CD4-positive, alpha-beta T cell treated with Interleukin-4 for 4 hours (primary cell): ENCODE measurements around the gene ZBTB43.
A peak's percentile ranks its signal among the peaks of the same experiment; 100 is the strongest.
"Not testable (repeated sequence)": the region's sequence is repeated elsewhere in the genome, so short reads cannot be mapped to it uniquely, and the experiment has no call there.

Experiments
- DNase-seq: peaks from one replicate; pipeline ENCODE4 v3.0.0-alpha.2; 2020

ZBTB43 gene, protein sequence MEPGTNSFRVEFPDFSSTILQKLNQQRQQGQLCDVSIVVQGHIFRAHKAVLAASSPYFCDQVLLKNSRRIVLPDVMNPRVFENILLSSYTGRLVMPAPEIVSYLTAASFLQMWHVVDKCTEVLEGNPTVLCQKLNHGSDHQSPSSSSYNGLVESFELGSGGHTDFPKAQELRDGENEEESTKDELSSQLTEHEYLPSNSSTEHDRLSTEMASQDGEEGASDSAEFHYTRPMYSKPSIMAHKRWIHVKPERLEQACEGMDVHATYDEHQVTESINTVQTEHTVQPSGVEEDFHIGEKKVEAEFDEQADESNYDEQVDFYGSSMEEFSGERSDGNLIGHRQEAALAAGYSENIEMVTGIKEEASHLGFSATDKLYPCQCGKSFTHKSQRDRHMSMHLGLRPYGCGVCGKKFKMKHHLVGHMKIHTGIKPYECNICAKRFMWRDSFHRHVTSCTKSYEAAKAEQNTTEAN

DNA sequence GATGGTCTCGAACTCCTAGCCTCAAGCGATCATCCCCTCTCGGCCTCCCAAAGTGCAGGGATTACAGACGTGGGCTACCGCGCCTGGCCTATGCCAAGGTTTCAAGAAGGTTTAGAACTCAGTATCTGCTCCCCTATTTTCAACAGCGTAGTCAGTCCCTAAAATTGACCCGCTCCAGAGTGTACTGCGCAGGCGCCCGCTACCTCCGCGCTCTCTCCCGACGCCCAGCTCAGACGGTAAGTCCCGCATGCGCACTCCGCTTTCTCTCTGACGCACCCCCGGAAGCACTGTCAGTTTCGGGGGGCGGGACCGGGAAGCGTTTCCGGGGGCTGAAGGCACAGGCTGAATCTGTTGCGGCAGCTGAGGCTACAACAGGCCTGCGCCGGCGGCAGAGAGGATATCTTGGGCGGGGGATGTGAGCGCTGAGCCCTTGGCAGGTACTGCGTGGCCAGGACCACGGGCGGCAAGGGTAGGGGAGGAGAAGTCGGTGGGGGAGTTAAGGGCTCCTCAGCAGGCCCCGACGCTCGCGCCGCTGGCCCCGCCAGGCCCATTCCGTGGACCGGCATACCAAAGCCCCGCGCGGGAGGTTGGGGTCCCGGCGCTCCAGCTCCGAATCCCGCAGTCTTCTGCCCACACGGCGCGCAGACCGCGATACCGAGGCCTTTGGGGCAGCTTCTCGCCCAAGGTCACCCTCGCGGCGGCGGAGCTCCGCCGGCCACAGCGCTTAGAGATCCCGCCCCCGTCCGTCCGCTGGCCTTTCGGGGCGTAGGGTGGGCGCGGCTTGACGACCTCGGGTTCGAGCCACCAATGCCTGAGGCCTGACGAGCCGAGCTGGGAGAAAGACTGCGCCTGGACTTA lies at the start of gene ZBTB43:
ZBTB43 (plus strand) TSS at position 345 of the 858 bp plus-strand sequence. CDS start 27,470 bp downstream, outside the sequence.
- peak; percentile 97 for DNase-seq

DNA sequence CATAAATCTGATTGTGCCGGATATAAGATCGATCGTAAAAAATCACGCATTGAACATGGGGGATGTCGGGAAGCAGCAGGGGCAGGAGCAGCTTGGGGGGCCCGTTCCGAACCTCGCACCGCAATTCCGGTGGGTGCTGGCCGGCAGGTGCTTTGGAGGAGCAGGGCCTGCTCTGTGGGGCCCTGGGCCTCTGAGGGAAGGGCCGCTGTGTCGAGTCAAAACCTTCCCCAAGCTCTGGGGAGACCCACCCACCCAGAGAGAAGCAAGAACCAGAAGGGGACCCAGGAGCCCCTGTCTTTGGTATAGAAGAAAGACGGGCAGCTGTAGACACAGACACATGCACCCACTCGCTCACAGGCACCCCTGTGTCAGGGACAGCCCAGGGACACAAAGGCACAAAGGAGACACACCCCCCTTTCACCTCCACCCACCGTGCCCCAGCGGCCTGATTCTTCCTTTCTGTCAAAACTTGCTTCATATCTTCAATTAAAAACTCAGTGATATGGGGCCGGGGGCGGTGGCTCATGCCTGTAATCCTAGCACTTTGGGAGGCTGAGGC lies 49.4 kb upstream of the ZBTB43 start:
- DNase-seq: no peak

DNA sequence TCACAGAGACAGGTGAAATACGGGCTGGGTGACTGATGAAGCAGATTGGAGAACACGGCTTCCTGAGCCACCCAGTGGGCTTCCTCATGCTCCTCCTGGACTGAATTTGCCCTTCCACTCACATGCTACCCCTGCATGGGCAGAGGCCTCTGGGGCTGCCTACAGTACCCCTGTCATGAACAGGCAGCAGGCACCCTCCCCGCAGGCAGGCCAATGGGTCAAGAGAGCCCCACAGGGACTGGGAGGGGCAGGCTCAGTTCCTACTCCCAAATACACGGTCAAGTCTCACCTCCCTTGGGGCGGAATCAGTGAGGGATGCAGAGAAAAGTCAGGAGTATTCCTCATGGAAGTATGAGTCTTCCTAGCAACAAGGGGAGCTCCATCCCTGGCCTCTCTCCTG lies 48.6 kb upstream of the ZBTB43 start:
- DNase-seq: no peak

DNA sequence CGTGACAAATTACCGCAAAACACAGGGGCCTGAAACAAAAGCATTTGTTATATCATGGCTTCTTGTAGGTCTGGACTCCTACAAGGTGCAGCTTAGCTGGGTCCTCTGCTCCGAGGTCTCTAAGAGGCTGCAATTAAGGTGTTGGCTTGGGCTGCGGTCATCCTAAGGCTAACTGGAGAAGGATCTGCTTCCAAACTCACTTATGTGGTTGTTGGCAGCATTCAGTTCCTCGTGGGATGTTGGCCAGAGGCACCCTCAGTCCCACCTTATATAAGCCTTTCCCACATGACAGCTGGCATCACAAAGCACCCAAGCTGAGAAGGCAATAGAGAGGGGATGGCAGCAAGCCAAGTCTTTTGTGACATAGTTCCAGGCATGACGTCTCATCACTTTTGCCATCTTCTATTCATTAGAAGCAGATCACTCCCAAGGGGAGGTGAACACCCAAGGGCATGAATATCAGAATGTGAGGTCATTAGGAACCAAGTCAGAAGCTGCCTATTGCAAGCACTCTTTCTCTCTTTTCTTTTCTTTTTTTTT lies 47.9 kb upstream of the ZBTB43 start:
- no peak for DNase-seq

DNA sequence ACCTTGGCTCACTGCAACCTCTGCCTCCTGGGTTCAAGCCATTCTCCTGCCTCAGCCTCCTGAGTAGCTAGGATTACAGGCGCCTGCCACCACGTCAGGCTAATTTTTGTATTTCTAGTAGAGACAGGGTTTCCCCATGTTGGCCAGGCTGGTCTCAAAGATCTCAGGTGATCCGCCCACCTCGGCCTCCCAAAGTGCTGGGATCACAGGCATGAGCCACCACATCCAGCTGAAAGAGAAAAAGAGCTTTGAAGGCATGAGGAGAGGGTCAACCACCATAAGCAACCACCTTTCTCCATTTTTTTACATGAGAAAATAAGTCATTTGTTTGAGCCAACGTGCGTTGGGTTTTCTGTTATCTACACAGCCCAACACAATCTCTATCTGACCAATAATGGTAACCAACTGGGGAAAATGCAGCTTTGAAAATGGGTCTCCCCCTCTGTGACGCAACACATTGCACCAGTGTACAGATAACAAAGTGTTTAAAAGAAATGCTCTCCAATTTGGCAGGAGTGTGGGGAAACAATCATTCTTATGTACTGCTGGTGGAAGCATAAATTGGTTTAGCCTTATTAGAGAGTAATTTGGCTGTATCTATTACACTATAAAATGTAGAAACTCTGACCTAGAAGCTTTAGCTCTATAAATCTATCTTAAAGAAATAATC lies 45.8 kb upstream of the ZBTB43 start:
- DNase-seq: no peak

DNA sequence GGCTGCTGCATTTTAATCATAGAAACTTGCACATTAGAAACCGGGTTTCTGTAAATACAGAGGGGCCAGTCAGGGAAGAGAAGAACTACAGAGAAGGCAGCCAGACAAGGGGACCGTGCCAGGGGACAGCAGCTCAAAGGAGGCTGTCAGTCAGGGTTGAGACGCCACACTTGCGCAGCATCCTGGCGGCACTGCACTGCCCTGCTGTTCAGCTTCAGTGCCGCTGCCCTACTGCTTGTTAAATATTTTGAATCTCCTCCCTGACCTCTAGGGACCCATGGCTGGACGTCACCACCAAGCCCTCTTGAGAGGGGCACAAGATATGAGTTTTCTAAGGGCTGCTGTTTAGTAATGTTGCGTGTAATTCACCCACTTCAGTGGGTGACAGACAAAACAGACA lies 43.6 kb upstream of the ZBTB43 start:
- DNase-seq: no peak

DNA sequence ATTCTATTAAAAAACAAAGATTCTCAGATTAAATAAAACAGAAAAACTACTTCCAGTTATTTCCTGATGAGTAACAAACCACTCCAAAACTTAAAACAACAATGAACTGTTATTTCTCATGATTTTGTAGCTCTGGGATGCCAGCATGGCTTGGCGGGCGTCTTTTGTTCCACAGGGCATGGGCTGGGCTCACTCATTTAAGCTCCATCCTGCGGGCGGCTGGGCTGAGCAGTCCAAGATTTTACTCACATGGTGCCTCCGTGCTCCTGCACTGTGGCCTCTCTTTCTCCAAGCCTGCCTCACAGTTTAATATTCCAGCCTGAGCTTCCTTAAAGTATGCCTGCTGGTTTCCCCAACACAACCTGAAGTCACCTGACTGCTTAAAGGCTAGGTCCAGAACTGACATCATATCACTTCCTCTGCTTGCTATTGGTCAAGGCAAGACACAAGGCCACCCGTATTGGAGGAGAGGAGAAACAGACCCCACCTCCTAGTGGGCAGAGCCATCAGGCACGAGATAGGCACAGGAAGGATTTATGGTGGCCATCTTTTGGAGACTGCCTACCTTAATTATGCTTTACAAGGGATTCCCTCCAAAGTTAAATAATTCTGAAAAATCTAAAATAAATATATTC lies 41.6 kb upstream of the ZBTB43 start:
- no peak for DNase-seq

DNA sequence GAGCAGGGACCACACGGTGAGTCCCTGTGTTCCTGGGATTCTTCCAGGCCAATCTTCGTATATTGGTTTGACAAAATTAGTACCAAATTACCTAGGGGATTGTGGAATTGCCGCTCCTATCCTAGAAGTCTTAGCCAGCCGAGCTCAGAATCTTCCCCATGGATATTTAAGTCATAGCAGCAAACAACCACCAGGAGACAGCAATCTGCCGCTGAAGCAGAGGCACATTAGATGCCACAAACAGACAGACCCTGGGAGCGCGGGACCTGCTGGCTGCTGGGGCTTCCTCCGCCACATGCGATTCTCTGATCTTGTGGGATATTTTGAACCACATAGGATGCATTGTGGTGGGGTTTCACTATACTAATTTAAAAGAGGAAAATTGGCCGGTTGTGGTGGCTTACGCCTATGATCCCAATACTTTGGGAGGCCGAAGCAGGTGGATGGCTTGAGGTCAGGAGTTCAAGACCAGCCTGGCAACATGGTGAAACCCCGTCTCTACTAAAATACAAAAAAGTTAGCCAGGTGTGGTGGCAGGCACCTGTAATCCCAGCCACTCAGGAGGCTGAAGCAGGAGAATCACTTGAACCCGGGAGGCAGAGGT lies 31.7 kb upstream of the ZBTB43 start:
- no peak for DNase-seq

DNA sequence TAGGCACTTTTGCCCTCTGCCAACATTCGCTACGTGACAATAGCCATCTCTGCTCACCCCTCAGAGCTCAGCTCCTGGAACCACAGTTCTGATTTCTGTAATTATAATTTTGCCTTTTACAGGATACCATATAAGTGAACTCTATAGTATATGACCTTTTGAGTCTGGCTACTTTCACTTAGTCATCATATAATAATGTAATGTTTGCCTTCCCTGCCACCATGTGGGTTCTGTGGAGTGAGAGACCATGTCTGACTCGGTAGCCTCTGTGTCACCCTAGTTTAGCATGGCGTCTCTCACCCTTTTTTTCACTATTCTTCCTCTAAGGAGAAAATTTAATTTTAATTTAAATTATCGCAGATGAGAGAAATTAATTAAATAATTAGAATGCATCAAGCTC lies 28.9 kb upstream of the ZBTB43 start:
- no peak for DNase-seq

DNA sequence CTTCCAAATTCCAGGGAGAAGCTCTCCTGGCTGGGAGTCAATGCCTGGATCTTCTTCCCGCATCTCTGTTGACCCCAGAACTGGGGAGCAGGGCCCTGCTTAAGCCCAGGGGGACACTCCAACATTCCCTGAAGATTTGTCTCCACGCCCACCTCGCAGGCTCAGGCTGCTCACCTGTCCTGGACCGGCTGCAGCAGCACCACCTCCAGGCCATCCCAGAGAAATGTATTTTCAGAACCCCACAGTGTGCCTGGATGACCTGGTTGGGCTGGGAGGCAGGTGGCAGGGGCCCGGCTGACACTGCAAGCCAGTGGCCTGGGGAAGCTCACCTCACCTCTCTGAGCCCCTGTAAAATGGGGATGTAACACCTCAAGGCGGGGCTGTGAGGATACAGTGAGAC lies 27.1 kb upstream of the ZBTB43 start:
- DNase-seq: no peak

DNA sequence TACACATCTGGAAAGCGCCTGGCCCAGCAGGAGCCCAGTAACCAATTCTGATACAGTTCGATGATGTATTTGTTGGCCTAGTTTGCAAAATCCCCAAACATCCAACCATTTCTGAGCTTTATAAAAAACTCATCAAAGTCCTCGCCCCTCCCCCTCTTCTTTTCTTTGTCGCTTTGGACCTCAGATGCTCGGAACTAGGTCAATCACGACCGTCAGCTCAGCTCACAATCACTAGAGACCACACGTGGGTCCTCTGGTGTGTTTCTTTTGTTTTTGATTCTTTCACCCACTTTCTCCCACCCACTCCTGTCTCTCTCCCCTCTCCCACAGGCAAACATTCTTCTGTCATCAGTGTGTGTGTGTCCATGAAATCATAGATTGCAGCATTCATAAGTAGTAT lies 26.7 kb upstream of the ZBTB43 start:
- no peak for DNase-seq

DNA sequence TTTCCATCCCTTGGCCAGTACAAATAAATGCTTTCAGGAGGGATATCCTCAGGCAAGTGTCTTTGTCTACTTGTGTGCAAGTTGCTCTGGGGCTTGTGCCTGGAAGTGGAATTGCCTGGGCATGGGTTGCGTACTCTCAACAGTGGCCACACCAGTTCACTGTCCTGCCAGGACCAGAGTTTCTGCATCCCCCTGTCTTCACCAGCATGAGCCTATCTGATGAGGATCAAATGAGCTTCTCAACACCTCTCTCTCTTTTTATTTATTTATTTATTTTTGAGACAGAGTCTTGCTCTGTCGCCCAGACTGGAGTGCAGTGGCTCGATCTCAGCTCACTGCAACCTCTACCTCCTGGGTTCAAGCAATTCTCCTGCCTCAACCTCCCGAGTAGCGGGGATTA lies 26.1 kb upstream of the ZBTB43 start:
- DNase-seq: not testable (repeated sequence)

DNA sequence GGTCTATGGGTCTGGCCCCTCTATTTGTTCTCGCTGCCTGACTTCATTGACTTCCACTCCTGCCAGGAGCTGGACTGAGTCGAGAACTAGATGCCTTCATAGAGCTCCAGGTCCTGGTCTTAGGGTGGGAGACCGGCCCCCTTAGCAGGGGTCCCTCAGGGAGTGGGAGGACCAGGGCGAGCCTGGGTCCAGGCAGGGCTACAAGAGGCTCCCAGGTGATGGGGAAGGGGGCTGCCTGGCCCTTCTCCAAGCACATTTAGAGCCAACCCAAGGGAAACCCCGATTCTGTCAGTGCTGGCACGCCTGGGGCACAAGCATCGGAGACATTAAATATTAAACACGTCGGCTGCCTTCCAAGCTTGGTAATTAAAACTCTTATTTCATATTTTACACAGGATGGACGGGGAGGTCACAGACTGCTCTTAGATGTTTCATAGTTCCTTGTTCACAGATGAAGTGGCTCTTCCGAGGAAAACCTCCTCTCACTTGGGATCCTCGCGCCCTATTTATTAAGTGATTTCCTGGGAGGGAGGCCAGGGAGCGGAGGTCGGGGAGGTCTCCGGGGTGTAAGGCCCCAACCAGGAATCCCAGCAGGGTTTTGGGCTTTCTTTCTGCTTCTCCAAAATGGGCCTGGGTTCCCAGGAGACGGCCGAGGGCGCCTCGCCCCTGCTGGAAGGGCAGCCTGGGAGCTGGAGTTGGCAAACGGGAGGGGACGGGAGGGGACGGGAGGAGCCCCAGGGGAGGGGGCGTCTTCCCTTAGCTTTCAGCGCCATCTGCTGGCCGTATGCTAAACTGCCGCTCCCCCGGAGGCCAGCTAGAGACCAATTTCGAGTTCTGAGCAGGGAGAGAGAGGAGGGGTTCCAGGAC lies 23.4 kb upstream of the ZBTB43 start:
- peak; percentile 74 for DNase-seq

DNA sequence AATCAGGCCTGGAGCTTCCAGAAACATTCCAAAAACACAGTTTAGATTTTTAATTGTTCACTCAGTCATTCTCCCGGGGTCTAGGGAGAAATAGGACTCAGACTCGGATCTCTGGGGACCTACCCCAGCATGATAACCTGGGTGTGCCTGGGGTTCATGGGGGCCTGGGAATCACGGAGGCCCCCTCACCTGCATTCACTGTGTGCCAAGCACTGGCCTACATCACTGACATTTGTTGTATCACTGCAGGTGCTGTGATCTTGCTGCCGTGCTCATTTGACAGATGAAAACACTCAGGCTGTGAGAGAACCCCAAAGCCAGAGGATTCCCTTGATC lies 22.8 kb upstream of the ZBTB43 start:
- DNase-seq: no peak

DNA sequence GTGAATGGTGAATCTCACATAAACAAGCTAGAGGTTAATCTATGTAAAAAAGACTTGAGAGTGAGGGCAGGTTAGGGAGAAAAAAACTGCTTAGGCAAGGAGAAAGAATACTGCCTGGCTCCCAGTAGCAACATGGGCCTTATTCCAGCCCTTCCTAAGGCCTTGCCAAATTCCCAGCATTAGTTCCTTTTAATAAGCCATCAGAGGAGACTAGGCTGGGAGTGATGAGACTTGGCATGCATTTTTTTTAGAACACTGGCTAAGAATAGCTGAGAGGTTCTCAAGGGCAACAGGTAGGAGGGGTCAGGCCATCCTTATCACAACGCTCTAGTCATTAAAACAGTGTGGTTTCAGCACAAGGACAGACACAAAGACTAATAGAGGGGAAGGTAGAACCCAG lies 20.9 kb upstream of the ZBTB43 start:
- DNase-seq: no peak

DNA sequence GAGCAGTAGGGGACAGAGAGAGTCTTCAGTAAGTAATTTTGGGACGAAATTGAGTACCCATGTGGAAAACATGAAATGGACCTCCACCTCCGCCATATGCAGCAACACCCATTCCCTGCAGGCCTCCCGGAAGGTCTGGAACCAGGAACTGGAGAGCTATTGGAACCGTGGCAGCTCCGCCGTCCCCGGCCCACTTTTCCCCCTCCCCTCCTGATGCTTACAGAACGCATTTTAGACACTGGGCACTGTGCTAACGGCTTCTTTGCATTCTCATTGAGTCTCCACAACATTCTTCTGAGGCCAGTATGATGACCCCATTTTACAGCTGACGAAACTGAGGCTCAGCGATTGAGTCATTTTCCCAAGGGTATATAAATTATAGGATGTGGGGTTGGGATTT lies 20.4 kb upstream of the ZBTB43 start:
- DNase-seq: no peak

DNA sequence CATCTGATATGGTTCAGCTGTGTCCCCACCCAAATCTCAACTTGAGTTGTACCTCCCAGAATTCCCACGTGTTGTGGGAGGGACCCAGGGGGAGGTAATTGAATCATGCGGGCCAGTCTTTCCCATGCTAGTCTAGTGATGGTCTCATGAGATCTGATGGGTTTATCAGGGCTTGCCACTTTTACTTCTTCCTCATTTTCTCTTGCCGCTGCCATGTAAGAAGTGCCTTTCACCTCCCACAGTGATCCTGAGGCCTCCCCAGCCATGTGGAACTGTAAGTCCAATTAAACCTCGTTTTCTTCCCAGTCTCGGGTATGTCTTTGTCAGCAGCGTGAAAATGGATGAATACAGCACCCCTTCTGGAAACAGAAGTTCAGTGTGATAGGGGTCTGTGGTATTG lies 20.0 kb upstream of the ZBTB43 start:
- not testable (repeated sequence) for DNase-seq

DNA sequence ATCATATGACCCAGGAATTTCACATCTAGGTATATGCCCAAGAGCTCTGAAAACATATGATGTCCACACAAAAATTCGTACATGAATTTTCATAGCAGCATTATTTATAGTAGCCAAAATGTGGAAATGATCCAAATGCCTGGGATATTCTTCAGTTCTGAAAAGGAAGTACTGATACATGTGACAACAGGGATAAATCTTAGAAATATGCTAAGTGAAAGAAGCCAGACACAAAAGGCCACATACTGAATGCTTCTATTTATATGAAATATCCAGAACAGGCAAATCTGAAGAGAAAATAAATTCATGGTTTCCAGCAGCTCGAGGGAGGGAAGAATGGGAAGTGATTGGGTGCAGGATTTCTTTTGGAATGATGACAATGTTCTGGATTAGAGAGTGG lies 16.8 kb upstream of the ZBTB43 start:
- DNase-seq: no peak

DNA sequence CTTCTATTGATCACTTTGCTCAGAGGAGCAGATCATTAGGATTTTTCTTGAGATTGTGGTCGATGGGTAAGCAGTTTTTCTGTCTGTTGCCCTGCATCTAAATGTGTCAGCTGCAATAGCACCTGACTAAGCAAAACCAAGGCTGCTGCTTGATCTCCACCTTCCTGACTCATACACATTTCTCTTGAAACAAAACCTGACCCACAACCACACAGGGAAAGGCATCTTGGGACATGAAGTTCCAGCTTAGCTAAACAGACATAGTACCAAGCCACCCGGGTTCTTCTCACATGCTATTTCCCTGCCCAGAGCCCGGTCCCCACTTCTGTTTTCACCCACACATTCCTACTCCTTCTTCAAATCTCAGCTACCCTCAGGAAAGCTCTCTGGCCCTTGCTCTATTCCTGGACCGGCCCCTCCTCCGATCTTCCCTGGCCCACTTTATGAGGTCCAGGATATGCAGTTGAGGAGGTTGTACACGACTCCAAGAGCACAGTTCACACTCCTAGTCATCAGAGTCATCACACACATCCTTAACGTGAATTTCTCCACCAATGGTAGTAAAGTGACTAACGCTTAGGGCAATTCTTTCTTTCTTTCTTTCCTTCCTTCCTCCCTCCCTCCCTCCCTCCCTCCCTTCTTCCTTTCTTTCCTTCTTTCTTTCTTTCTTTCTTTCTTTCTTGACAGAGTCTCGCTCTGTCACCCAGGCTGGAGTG lies 16.0 kb upstream of the ZBTB43 start:
- peak; percentile 4 for DNase-seq

DNA sequence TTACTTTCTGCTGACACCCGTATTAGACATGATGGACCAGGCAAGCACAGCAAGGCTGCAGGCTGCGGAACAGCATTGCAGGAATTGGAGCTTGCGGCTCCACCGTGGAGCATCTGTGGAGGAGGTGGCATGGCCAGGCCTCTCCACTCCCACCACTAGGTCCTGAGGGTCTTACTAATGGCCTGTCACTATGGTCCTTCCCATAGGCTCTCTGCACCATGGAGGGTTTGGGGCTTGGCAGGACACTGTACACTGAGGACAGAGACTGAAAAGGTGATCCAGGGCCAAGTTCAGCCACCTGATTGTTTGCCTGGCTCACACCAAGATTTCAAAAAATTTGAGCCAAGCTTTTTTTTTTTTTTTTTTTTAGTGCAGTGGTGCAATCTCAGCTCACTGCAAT lies 14.3 kb upstream of the ZBTB43 start:
- no peak for DNase-seq
